HG03159 (cell line): Measurements from ENCODE around the gene PEX7.
"Not testable (repeated sequence)": the region's sequence is repeated elsewhere in the genome, so short reads cannot be mapped to it uniquely, and the experiment has no call there.

ENCODE experiments used
- ATAC-seq: cut with Tn5 transposase; IDR thresholded peaks from one replicate; pipeline ENCODE4 v1.9.1; 2021; ENCODE audit warnings: mild to moderate bottlenecking, moderate library complexity; ENCODE audit not compliant: unreplicated experiment

The PEX7 gene

GRCh38 chr6:136840276-136841001 lies 18.0 kb downstream of the PEX7 start:
- ATAC-seq, result no peak

GRCh38 chr6:136843210-136843609 lies 20.8 kb downstream of the PEX7 start:
- no peak for ATAC-seq

GRCh38 chr6:136846046-136846445 lies 23.7 kb downstream of the PEX7 start:
- ATAC-seq, result no peak

- ATAC-seq, result not testable (repeated sequence)
These were observed 24.1 kb downstream of the PEX7 start for GRCh38 chr6:136846477-136846876.

GRCh38 chr6:136849979-136850563 lies 27.7 kb downstream of the PEX7 start:
- not testable (repeated sequence) for ATAC-seq

- no peak for ATAC-seq
These were observed 37.0 kb downstream of the PEX7 start for GRCh38 chr6:136859430-136859829.

- ATAC-seq, result no peak
These were observed 37.7 kb downstream of the PEX7 start for GRCh38 chr6:136860043-136860442.

- no peak for ATAC-seq
These were observed 40.3 kb downstream of the PEX7 start for GRCh38 chr6:136862662-136863061.

- ATAC-seq, result no peak
These were observed 41.4 kb downstream of the PEX7 start for GRCh38 chr6:136863752-136864151.

- ATAC-seq, result no peak
These were observed 42.3 kb downstream of the PEX7 start for GRCh38 chr6:136864676-136865075.

GRCh38 chr6:136866872-136867416 lies 44.6 kb downstream of the PEX7 start:
- no peak for ATAC-seq

- no peak for ATAC-seq
These were observed 47.1 kb downstream of the PEX7 start for GRCh38 chr6:136869451-136869850.

GRCh38 chr6:136873748-136874147 lies 51.4 kb downstream of the PEX7 start:
- ATAC-seq, result no peak

GRCh38 chr6:136876469-136876868 lies 54.1 kb downstream of the PEX7 start:
- ATAC-seq, result not testable (repeated sequence)

- ATAC-seq, result no peak
These were observed 58.5 kb downstream of the PEX7 start for GRCh38 chr6:136880748-136881460.

- no peak for ATAC-seq
These were observed 63.7 kb downstream of the PEX7 start for GRCh38 chr6:136886091-136886490.

- ATAC-seq, result no peak
These were observed 65.6 kb downstream of the PEX7 start for GRCh38 chr6:136887953-136888352.

GRCh38 chr6:136889271-136890193 lies 67.1 kb downstream of the PEX7 start:
- ATAC-seq, result no peak

- no peak for ATAC-seq
These were observed 67.9 kb downstream of the PEX7 start for GRCh38 chr6:136890194-136890839.

- no peak for ATAC-seq
These were observed 68.6 kb downstream of the PEX7 start for GRCh38 chr6:136890986-136891385.
